CD4-positive, alpha-beta T cell treated with Interleukin-4 for 4 hours (primary cell): ENCODE results near the gene CXCL8.
"Not testable (repeated sequence)": the region's sequence is repeated elsewhere in the genome, so short reads cannot be mapped to it uniquely, and the experiment has no call there.

Experiments used
- DNase-seq: peaks from one replicate; pipeline ENCODE4 v3.0.0-alpha.2; 2020

CXCL8 gene

GRCh38 chr4:73740353-73740778, at the start of gene CXCL8:
Gene CXCL8 (plus strand): TSS chr4:73740569. CDS start chr4:73740659, 90 bp downstream.
- DNase-seq = peak; percentile 5

GRCh38 chr4:73691201-73691600, 49.2 kb upstream of the CXCL8 start:
- not testable (repeated sequence) for DNase-seq

- no peak for DNase-seq
These were observed 48.6 kb upstream of the CXCL8 start for GRCh38 chr4:73691759-73692158.

- DNase-seq = no peak
These were observed 48.1 kb upstream of the CXCL8 start for GRCh38 chr4:73692254-73692653.

GRCh38 chr4:73692701-73693100, 47.7 kb upstream of the CXCL8 start:
- no peak for DNase-seq

- DNase-seq = no peak
These were observed 46.6 kb upstream of the CXCL8 start for GRCh38 chr4:73693811-73694210.

GRCh38 chr4:73698217-73698616, 42.2 kb upstream of the CXCL8 start:
- no peak for DNase-seq

- DNase-seq = no peak
These were observed 39.3 kb upstream of the CXCL8 start for GRCh38 chr4:73701116-73701515.

- no peak for DNase-seq
These were observed 37.5 kb upstream of the CXCL8 start for GRCh38 chr4:73702796-73703287.

- no peak for DNase-seq
These were observed 37.0 kb upstream of the CXCL8 start for GRCh38 chr4:73703320-73703719.

- peak; percentile 13 for DNase-seq
These were observed 35.9 kb upstream of the CXCL8 start for GRCh38 chr4:73704314-73705055.

GRCh38 chr4:73705056-73705432, 35.3 kb upstream of the CXCL8 start:
- no peak for DNase-seq

GRCh38 chr4:73705721-73706120, 34.6 kb upstream of the CXCL8 start:
- no peak for DNase-seq

GRCh38 chr4:73706811-73707210, 33.6 kb upstream of the CXCL8 start:
- no peak for DNase-seq

GRCh38 chr4:73707269-73707875, 33.0 kb upstream of the CXCL8 start:
- no peak for DNase-seq

- DNase-seq = no peak
These were observed 32.3 kb upstream of the CXCL8 start for GRCh38 chr4:73707918-73708577.

GRCh38 chr4:73709451-73710033, 30.8 kb upstream of the CXCL8 start:
- no peak for DNase-seq

GRCh38 chr4:73710094-73710493, 30.3 kb upstream of the CXCL8 start:
- DNase-seq = no peak

GRCh38 chr4:73711989-73712388, 28.4 kb upstream of the CXCL8 start:
- no peak for DNase-seq

GRCh38 chr4:73713650-73714049, 26.7 kb upstream of the CXCL8 start:
- no peak for DNase-seq

- no peak for DNase-seq
These were observed 25.7 kb upstream of the CXCL8 start for GRCh38 chr4:73714647-73715046.

- DNase-seq = no peak
These were observed 24.7 kb upstream of the CXCL8 start for GRCh38 chr4:73715659-73716058.
